ENCODE results near the gene TRMT44.
"Not testable (repeated sequence)": the region's sequence is repeated elsewhere in the genome, so short reads cannot be mapped to it uniquely, and the experiment has no call there.

The TRMT44 gene

GRCh38 chr4:8411351-8412180 is 29.0 kb upstream of the TRMT44 start:
- no peak for DNase-seq (ENCODE audit: low read depth)
- no peak overlapping the region for H3K4me3 ChIP-seq (ENCODE audit: low read length)
- TF ChIP-seq CTCF (conservative IDR thresholded peaks at IDR 0.05; ENCODE audit: low read depth, low read length), result no peak

DNA sequence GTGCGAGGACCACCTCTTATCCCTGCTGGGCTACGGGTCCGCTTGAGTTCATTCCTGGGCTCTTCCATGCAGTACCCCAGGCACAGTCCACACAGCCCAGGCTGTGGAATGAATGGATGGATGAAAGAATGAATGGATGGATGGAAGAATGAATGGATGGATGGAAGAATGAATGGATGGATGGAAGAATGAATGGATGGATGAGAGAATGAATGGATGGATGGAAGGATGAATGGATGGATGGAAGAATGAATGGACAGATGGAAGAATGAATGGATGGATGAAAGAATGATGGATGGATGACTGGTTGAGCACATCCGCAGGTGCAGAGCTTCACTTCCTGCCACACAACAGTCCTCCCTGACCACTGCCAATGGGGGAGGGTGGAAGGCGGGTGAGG is 28.3 kb upstream of the TRMT44 start:
- TF ChIP-seq CTCF (conservative IDR thresholded peaks at IDR 0.05; ENCODE audit: low read depth, low read length), result no peak
- H3K4me3 ChIP-seq (ENCODE audit: low read length), result no peak overlapping the region
- no peak for DNase-seq (ENCODE audit: low read depth)

DNA sequence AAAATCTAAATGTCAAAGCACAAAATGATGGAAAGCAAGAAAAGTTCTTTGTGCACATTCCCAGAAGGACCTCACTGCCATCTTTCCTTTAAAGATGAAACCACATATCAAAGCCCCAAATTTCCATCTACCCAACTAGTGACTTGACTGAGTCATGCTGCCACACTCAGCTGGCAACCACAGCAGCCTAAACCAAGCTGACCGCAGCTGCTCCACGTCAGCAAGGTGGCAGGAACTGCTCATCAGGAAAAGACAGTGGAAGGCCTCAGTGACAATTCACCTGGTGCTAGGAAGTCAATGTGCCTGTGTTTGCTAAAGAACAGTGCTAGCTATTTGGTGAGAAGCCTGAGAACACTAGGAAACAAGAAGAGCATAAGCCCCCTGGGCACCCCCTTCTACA is 26.2 kb upstream of the TRMT44 start:
- H3K4me3 ChIP-seq (ENCODE audit: low read length), result no peak overlapping the region
- no peak for TF ChIP-seq CTCF (conservative IDR thresholded peaks at IDR 0.05; ENCODE audit: low read depth, low read length)
- no peak for DNase-seq (ENCODE audit: low read depth)

DNA sequence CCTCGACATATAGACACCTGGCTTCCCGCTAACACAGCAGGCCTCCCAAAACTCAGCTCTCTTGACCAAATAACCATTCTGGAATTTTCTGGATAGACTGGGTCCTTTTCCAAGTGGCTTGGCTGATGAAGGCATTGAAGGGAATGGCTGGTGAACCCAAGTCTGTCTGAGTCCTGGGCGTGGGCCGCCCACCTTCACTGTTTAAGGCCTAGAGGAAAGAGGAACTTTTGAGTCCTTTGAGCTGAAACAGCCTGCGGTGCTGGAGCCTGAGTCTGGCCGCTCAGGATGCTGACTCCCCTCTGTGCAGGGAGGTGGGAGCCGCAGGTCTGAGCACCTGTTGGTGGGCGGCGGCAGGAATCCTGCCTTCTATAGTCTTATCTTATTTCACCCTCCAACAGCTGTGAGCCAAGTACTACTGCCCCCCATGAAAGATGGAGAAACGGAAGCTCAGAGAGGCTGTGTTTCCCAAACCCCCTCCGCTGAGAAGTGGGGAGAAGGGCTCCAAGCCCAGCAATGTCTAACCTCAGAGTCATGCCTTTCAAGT is 23.4 kb upstream of the TRMT44 start:
- DNase-seq (ENCODE audit: low read depth), result no peak
- TF ChIP-seq CTCF (conservative IDR thresholded peaks at IDR 0.05; ENCODE audit: low read depth, low read length), result no peak
- no peak overlapping the region for H3K4me3 ChIP-seq (ENCODE audit: low read length)

DNA sequence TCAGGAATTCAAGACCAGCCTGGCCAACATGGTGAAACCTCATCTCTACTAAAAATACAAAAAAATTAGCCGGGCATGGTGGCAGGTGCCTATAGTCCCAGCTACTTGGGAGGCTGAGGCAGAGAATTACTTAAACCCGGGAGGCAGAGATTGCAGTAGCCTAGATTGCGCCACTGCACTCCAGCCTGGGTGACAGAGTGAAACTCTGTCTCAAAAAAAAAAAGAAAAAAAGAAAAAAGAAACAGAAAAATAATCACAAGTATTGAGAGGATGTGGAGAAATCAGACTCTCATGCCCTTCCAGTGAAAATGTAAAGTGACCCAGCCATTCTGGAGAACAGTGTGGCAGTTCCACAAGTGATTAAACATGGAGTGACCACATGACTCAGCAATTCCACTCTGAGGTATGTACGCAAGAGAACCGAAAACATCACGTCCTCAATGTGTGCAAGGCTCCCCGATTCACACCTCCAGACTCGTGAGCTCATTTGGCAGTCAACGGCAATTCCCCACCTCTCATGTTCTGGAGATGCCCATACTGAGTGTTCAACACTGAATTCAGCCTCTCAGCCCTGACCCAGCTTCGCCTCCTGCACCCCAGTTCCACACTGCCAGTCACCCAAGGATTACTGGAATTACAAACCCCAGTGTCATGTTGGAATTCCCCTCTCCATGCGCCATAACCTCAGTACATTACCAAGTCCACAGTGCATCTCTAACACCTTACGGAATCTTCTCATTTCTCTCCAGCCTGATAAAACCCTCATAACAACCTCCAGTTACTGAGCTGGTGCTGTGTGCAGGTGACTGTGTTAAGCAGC is 21.1 kb upstream of the TRMT44 start:
- no peak overlapping the region for H3K4me3 ChIP-seq (ENCODE audit: low read length)
- no peak for TF ChIP-seq CTCF (conservative IDR thresholded peaks at IDR 0.05; ENCODE audit: low read depth, low read length)
- DNase-seq (ENCODE audit: low read depth), result no peak

GRCh38 chr4:8420151-8420550 is 20.4 kb upstream of the TRMT44 start:
- DNase-seq (ENCODE audit: low read depth); H3K4me3 ChIP-seq (ENCODE audit: low read length): not testable (repeated sequence)

- H3K4me3 ChIP-seq (ENCODE audit: low read length), result no peak overlapping the region
- TF ChIP-seq CTCF (conservative IDR thresholded peaks at IDR 0.05; ENCODE audit: low read depth, low read length), result no peak
- no peak for DNase-seq (ENCODE audit: low read depth)
Observed at GRCh38 chr4:8422327-8422726, 18.2 kb upstream of the TRMT44 start.
